ENCODE results near the gene GUCY2F. TPM values are rescaled to one million over a fixed set of nuclear protein-coding genes. Genes with fewer than 3 reads are reported as not detected.

The GUCY2F gene
- polyA plus RNA-seq, 2 donors, result not detected

DNA sequence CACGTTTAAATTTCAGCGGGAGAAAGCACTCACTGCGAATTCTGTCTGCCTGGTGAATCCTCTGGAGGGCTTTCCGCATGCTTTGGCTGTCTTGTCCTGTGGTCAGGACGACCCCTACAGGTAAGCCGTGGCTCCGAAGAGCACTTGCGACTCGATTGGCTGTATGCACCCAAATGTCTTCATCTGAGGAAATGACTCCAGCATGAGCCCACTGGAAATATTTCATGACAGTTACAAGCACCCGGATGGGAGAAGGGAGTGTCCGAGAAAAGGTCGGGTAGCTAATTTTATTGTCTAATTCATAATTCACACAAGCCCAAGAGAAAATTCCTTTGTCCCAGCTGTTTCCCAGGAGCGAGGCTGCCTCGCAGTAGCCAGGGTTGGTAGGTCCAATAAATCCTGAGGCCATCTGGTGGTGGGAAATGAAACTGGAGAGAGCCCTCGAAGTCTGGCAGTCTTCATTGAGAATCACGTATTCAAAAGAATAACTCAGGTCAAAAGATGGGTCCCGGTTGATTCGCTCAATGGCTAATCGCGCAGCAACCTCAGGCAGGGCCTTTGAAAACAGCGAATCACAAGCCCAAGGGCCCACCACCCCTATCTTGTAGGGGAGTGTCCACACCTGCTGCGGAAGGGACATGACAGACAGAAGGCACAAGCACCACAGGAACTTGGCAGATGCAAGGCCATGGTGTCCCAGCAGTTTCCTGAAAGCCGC is 6.6 kb downstream of the GUCY2F start:
- Histone ChIP-seq H3K27ac (ENCODE audit: low read depth in 2 of 2, low read length in 1 of 2) (no peak overlapping the region), H3K4me1 (ENCODE audit: control insufficient read depth in 2 of 2, insufficient read depth in 2 of 2, low read length in 1 of 2) (no peaks in the 10 kb centered on the region), H3K9me3 (ENCODE audit: control insufficient read depth in 2 of 2, insufficient read depth in 1 of 2, low read depth in 1 of 2, low read length in 1 of 2) (no peaks in the 10 kb centered on the region), H3K27me3 (ENCODE audit: control insufficient read depth in 1 of 2, insufficient read depth in 2 of 2, low read length in 2 of 2) (peaks cover 0 to 8% of the 10 kb centered on the region in 2 donors), H3K4me3 (ENCODE audit: low read depth in 1 of 2, low read length in 2 of 2) (no peak overlapping the region), H3K36me3 (ENCODE audit: control insufficient read depth in 2 of 2, insufficient read depth in 2 of 2, low read length in 1 of 2) (no peaks in the 10 kb centered on the region)
- WGBS, 2 donors, result 13 to 25% methylated on average over 23 of the region's 23 CpGs

DNA sequence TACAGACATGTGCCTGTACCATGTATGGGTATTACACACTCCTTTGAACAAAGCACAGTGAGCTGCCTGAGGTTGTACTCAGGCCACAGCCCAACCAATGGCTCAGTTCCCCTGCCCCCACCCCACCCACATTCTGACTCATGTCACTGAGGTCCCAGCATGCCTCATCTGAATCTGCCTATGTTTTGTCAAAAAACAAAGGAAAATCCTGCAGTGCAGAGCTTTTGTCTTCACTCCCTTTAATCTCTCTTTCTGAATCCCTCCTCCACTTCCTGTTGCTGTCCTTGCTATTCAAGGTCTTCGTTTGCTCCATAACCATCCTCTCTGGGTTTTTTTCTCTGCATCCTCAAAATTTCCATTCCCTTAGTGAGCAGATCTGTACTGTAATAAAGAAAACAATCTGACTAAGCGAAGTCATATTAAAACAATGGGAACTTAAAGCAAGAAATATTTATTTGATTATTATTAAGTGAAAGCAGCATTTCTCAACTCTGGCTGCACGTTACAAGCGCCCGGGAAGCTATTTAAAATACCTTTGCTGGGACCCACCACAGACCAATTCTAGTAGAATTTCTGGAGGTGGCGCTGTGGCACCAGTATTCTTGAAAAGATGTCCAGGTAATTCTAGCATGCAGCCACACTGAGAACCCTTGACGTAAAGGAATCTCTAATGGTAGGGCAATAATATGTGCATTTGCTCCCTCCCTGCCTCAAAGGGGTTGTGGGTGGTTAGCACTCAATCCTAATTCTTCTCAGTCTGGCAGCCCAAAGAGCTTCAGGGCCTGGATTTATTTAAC is 8.7 kb downstream of the GUCY2F start:
- Histone ChIP-seq H3K27ac (ENCODE audit: low read depth in 2 of 2, low read length in 1 of 2) (no peak overlapping the region), H3K36me3 (ENCODE audit: control insufficient read depth in 2 of 2, insufficient read depth in 2 of 2, low read length in 1 of 2) (no peaks in the 10 kb centered on the region), H3K4me1 (ENCODE audit: control insufficient read depth in 2 of 2, insufficient read depth in 2 of 2, low read length in 1 of 2) (no peaks in the 10 kb centered on the region), H3K9me3 (ENCODE audit: control insufficient read depth in 2 of 2, insufficient read depth in 1 of 2, low read depth in 1 of 2, low read length in 1 of 2) (no peaks in the 10 kb centered on the region), H3K27me3 (ENCODE audit: control insufficient read depth in 1 of 2, insufficient read depth in 2 of 2, low read length in 2 of 2) (peaks cover 0 to 7% of the 10 kb centered on the region in 2 donors), H3K4me3 (ENCODE audit: low read depth in 1 of 2, low read length in 2 of 2) (no peak overlapping the region)
- WGBS, 2 donors, result 35 to 61% methylated on average over 7 of the region's 7 CpGs

DNA sequence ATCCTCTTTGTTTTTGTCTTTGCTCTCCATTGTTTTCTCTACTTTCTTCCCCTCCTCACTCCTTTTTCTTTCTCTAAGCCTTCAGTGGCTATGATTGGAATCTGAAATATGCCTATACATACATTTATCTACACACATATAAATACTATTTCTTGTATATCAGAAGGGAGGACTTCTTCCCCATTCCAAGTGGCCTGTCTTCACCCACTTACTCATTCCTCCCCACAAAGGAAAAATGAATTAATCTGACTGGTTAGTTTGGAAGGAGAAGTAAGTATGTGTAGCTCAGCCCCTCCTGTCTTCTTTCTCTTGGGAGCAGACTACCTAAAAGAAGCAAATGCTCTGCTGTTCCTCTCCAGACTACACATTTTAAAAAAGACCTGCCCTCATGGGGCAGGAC is 17.7 kb downstream of the GUCY2F start:
- no peak overlapping the region for H3K4me3 ChIP-seq (ENCODE audit: low read depth in 1 of 2, low read length in 2 of 2)
- H3K27me3 ChIP-seq (ENCODE audit: control insufficient read depth in 1 of 2, insufficient read depth in 2 of 2, low read length in 2 of 2), result peaks cover 0 to 5% of the 10 kb centered on the region in 2 donors

DNA sequence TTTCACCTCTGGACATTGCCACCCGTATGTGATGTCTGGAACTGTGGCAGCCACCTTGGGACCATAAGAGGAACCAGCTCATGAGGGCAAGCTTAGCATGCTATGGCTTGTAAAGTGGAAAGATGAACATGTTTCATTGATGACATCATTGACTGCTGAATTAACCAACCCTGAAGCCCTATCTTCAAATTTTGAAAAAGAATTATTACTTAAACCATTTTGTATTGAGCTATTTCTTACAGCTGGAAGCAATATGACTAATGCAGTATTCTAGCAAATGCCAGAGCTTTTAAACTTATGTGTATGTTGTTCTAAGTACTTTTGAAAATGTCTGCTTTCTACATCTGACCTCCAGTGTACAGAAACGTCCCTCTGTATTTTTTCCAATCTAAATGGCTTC is 18.1 kb downstream of the GUCY2F start:
- H3K4me1 ChIP-seq (ENCODE audit: control insufficient read depth in 2 of 2, insufficient read depth in 2 of 2, low read length in 1 of 2), result no peaks in the 10 kb centered on the region
- no peak overlapping the region for H3K27ac ChIP-seq (ENCODE audit: low read depth in 2 of 2, low read length in 1 of 2)
- no peaks in the 10 kb centered on the region for H3K36me3 ChIP-seq (ENCODE audit: control insufficient read depth in 2 of 2, insufficient read depth in 2 of 2, low read length in 1 of 2)
- no peak overlapping the region for H3K4me3 ChIP-seq (ENCODE audit: low read depth in 1 of 2, low read length in 2 of 2)
- no peaks in the 10 kb centered on the region for H3K9me3 ChIP-seq (ENCODE audit: control insufficient read depth in 2 of 2, insufficient read depth in 1 of 2, low read depth in 1 of 2, low read length in 1 of 2)
- 26 to 60% methylated on average over 2 of the region's 2 CpGs for WGBS, 2 donors
- peaks cover 0 to 5% of the 10 kb centered on the region in 2 donors for H3K27me3 ChIP-seq (ENCODE audit: control insufficient read depth in 1 of 2, insufficient read depth in 2 of 2, low read length in 2 of 2)

More for the DNA sequence above, 17.7 kb downstream of the GUCY2F start:
- Histone ChIP-seq H3K4me1 (ENCODE audit: control insufficient read depth in 2 of 2, insufficient read depth in 2 of 2, low read length in 1 of 2) (no peaks in the 10 kb centered on the region), H3K27ac (ENCODE audit: low read depth in 2 of 2, low read length in 1 of 2) (no peak overlapping the region), H3K36me3 (ENCODE audit: control insufficient read depth in 2 of 2, insufficient read depth in 2 of 2, low read length in 1 of 2) (no peaks in the 10 kb centered on the region), H3K9me3 (ENCODE audit: control insufficient read depth in 2 of 2, insufficient read depth in 1 of 2, low read depth in 1 of 2, low read length in 1 of 2) (no peaks in the 10 kb centered on the region)

DNA sequence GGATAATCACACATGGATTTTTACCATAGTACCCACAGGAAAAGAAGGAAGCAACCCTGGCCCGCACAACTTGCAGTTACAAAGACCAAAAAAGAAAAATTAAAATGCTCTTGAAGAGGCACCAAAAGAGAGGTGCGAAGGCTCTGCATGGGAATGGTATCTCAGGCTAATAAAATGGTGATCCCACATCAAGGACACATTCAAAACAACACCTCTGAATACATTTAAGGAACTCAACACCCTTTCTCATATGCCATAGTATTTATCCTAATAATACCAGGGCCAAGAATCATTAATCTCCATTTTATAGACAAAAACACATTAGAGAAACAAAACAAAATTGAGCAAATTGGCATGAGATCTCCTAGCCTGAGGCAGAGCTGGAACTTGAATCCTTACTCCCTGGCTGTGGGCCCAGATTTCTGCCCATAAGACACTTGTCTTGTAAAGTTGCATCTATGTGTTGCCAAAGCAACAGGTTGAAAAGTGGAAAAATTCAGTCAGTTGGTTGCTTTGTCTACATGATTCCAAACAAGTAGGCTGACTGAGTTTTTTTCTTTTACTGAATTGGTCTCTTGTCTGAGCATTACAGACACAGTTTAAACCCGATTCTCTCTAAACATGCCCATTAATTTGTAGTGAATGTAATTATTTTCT is 33.5 kb downstream of the GUCY2F start:
- Histone ChIP-seq H3K27me3 (ENCODE audit: control insufficient read depth in 1 of 2, insufficient read depth in 2 of 2, low read length in 2 of 2) (no peaks in the 10 kb centered on the region), H3K4me3 (ENCODE audit: low read depth in 1 of 2, low read length in 2 of 2) (no peak overlapping the region)
- 49 to 66% methylated on average over 3 of the region's 3 CpGs for WGBS, 2 donors

DNA sequence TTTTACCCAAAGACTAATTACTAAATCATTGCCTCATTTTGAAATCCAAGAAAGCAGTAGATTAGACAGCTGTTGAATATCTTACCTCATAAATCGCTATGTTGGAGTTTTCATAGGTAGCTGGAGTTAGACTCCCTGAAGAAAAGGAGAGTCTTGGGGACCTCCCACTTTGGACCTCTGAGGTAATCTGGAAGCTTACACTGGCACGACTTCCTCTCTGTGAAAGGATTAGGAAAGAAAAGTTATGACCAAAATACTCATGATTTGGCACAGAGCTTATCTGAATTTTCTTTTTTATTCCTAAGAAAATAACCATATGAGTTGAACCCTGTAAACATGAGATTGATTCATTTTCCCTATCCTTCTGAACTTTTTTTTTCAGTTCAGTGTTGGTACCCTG is 40.6 kb downstream of the GUCY2F start:
- no peaks in the 10 kb centered on the region for H3K36me3 ChIP-seq (ENCODE audit: control insufficient read depth in 2 of 2, insufficient read depth in 2 of 2, low read length in 1 of 2)
- H3K27me3 ChIP-seq (ENCODE audit: control insufficient read depth in 1 of 2, insufficient read depth in 2 of 2, low read length in 2 of 2), result peaks cover 0 to 4% of the 10 kb centered on the region in 2 donors
- 39 to 43% methylated on average over 2 of the region's 2 CpGs for WGBS, 2 donors
- H3K27ac ChIP-seq (ENCODE audit: low read depth in 2 of 2, low read length in 1 of 2), result no peak overlapping the region
- no peaks in the 10 kb centered on the region for H3K4me1 ChIP-seq (ENCODE audit: control insufficient read depth in 2 of 2, insufficient read depth in 2 of 2, low read length in 1 of 2)
- no peaks in the 10 kb centered on the region for H3K9me3 ChIP-seq (ENCODE audit: control insufficient read depth in 2 of 2, insufficient read depth in 1 of 2, low read depth in 1 of 2, low read length in 1 of 2)
- H3K4me3 ChIP-seq (ENCODE audit: low read depth in 1 of 2, low read length in 2 of 2), result no peak overlapping the region

More for the DNA sequence above, 33.5 kb downstream of the GUCY2F start:
- Histone ChIP-seq H3K9me3 (ENCODE audit: control insufficient read depth in 2 of 2, insufficient read depth in 1 of 2, low read depth in 1 of 2, low read length in 1 of 2) (no peaks in the 10 kb centered on the region), H3K27ac (ENCODE audit: low read depth in 2 of 2, low read length in 1 of 2) (no peak overlapping the region), H3K4me1 (ENCODE audit: control insufficient read depth in 2 of 2, insufficient read depth in 2 of 2, low read length in 1 of 2) (no peaks in the 10 kb centered on the region), H3K36me3 (ENCODE audit: control insufficient read depth in 2 of 2, insufficient read depth in 2 of 2, low read length in 1 of 2) (no peaks in the 10 kb centered on the region)

DNA sequence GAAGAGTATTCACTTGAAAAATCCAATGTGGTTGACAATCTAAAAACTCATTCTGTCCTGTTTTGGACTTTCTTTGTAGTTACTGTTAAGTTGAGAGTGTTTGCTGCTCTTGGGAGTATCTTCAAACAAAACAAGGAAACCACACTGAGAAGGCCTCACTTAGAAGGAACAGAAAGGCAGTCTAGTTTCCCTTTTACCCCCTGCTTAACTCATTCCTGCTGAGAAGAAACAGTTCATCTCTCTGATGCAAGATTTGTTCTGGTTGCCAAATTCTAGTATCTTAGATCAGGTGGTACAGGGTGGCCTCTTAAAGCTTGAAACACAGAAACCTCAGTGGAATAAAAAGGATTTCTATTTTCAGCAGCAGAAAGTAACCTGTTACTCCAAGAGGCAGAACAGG is 41.4 kb downstream of the GUCY2F start:
- H3K36me3 ChIP-seq (ENCODE audit: control insufficient read depth in 2 of 2, insufficient read depth in 2 of 2, low read length in 1 of 2), result no peaks in the 10 kb centered on the region
- no peak overlapping the region for H3K4me3 ChIP-seq (ENCODE audit: low read depth in 1 of 2, low read length in 2 of 2)
- H3K27me3 ChIP-seq (ENCODE audit: control insufficient read depth in 1 of 2, insufficient read depth in 2 of 2, low read length in 2 of 2), result peaks cover 0 to 4% of the 10 kb centered on the region in 2 donors
- no peaks in the 10 kb centered on the region for H3K4me1 ChIP-seq (ENCODE audit: control insufficient read depth in 2 of 2, insufficient read depth in 2 of 2, low read length in 1 of 2)
- no peaks in the 10 kb centered on the region for H3K9me3 ChIP-seq (ENCODE audit: control insufficient read depth in 2 of 2, insufficient read depth in 1 of 2, low read depth in 1 of 2, low read length in 1 of 2)
- no peak overlapping the region for H3K27ac ChIP-seq (ENCODE audit: low read depth in 2 of 2, low read length in 1 of 2)

DNA sequence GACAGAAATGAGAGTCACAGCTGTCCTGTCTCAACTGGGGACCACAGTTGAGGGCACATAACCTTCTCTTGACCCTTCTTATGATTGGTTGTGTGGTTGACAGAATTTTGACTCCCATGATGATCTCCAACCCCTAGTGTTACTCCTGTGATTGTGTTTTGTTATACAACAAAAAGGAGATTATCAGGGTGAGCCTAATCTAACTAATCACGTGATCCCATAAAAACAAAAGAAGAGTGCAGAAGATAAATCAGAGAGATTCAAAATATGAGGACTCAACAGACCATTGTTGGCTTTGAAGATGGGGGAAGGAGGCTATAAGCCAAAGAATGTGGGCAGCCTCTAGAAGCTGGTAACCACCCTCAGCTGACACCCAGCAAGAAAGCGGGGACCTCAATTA is 72.7 kb downstream of the GUCY2F start:
- no peak overlapping the region for H3K4me3 ChIP-seq (ENCODE audit: low read depth in 1 of 2, low read length in 2 of 2)
- H3K27ac ChIP-seq (ENCODE audit: low read depth in 2 of 2, low read length in 1 of 2), result no peak overlapping the region
- no peaks in the 10 kb centered on the region for H3K4me1 ChIP-seq (ENCODE audit: control insufficient read depth in 2 of 2, insufficient read depth in 2 of 2, low read length in 1 of 2)
- 81 to 89% methylated on average over 2 of the region's 2 CpGs for WGBS, 2 donors
- H3K36me3 ChIP-seq (ENCODE audit: control insufficient read depth in 2 of 2, insufficient read depth in 2 of 2, low read length in 1 of 2), result no peaks in the 10 kb centered on the region
- H3K27me3 ChIP-seq (ENCODE audit: control insufficient read depth in 1 of 2, insufficient read depth in 2 of 2, low read length in 2 of 2), result peaks cover 0 to 9% of the 10 kb centered on the region in 2 donors
- H3K9me3 ChIP-seq (ENCODE audit: control insufficient read depth in 2 of 2, insufficient read depth in 1 of 2, low read depth in 1 of 2, low read length in 1 of 2), result no peaks in the 10 kb centered on the region

DNA sequence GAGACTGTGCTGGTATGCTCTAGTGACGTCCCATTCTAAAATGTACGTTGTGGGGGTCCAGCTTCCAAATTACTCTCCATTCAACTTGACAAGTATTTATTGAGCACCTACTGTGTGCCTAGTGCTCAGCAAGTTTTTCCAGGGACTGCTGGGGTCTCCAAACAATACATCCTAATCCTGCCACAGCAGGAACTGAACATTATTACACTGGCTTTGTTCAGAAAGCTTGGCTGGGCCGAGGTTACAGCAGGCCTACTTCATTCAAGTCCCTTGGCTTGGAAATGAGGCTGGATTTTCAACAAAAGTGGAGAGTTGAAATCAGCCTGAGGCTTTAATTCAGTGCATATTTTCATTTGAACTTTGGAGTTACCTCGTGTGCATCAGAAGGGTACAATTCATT is 78.0 kb downstream of the GUCY2F start:
- Histone ChIP-seq H3K36me3 (ENCODE audit: control insufficient read depth in 2 of 2, insufficient read depth in 2 of 2, low read length in 1 of 2) (no peaks in the 10 kb centered on the region), H3K4me1 (ENCODE audit: control insufficient read depth in 2 of 2, insufficient read depth in 2 of 2, low read length in 1 of 2) (no peaks in the 10 kb centered on the region), H3K27me3 (ENCODE audit: control insufficient read depth in 1 of 2, insufficient read depth in 2 of 2, low read length in 2 of 2) (peaks cover 0 to 6% of the 10 kb centered on the region in 2 donors), H3K4me3 (ENCODE audit: low read depth in 1 of 2, low read length in 2 of 2) (no peak overlapping the region), H3K9me3 (ENCODE audit: control insufficient read depth in 2 of 2, insufficient read depth in 1 of 2, low read depth in 1 of 2, low read length in 1 of 2) (no peaks in the 10 kb centered on the region), H3K27ac (ENCODE audit: low read depth in 2 of 2, low read length in 1 of 2) (no peak overlapping the region)
- WGBS, 2 donors, result 52% methylated on average over 4 of the region's 4 CpGs

Measured in esophagus (tissue), 2 donors.